HEK293 (cell line): ENCODE measurements around the gene PCDH9.

Experiments used
- ATF2 ChIP-seq: fragments of 450-650 bp; formaldehyde crosslinking; IDR thresholded peaks from 2 replicates; pipeline ENCODE4 v1.5.1; 2016; ENCODE audit warnings: missing biosample characterization, missing genetic modification characterization, low read depth
- BCL11A ChIP-seq: fragments of 450-650 bp; formaldehyde crosslinking; IDR thresholded peaks from 2 replicates; pipeline ENCODE4 v1.5.1; 2016; ENCODE audit warnings: low read depth, missing biosample characterization, missing genetic modification characterization
- CTCF ChIP-seq: fragments of 450-650 bp; formaldehyde crosslinking; IDR thresholded peaks from 2 replicates; pipeline ENCODE4 v1.5.1; 2016; ENCODE audit warnings: missing biosample characterization, missing genetic modification characterization
- ZBTB1 ChIP-seq: fragments of 450-650 bp; formaldehyde crosslinking; IDR thresholded peaks from 2 replicates; pipeline ENCODE4 v1.5.1; 2016; ENCODE audit warnings: missing biosample characterization, missing genetic modification characterization
- ZBTB44 ChIP-seq: fragments of 450-650 bp; IDR thresholded peaks from 2 replicates; pipeline ENCODE4 v1.5.1; 2018; ENCODE audit warnings: missing biosample characterization, mild to moderate bottlenecking, missing genetic modification characterization
- ZBTB48 ChIP-seq: fragments of 450-650 bp; formaldehyde crosslinking; IDR thresholded peaks from 2 replicates; pipeline ENCODE4 v1.5.1; 2016; ENCODE audit warnings: missing biosample characterization, missing genetic modification characterization
- ZNF10 ChIP-seq: fragments of 450-650 bp; formaldehyde crosslinking; IDR thresholded peaks from 2 replicates; pipeline ENCODE4 v1.5.1; 2017; ENCODE audit warnings: missing biosample characterization, missing genetic modification characterization
- ZNF138 ChIP-seq: fragments of 450-650 bp; formaldehyde crosslinking; IDR thresholded peaks from 2 replicates; pipeline ENCODE4 v1.5.1; 2016; ENCODE audit warnings: missing biosample characterization, missing genetic modification characterization, borderline replicate concordance
- ZNF214 ChIP-seq: fragments of 450-650 bp; formaldehyde crosslinking; IDR thresholded peaks from 2 replicates; pipeline ENCODE4 v1.5.1; 2017; ENCODE audit warnings: missing biosample characterization, mild to moderate bottlenecking, missing genetic modification characterization, borderline replicate concordance
- ZNF280D ChIP-seq: fragments of 450-650 bp; formaldehyde crosslinking; IDR thresholded peaks from 2 replicates; pipeline ENCODE4 v1.5.1; 2016; ENCODE audit warnings: missing biosample characterization, missing genetic modification characterization
- ZNF426 ChIP-seq: fragments of 450-650 bp; formaldehyde crosslinking; IDR thresholded peaks from 2 replicates; pipeline ENCODE4 v1.5.1; 2017; ENCODE audit warnings: missing biosample characterization, missing genetic modification characterization, mild to moderate bottlenecking, inconsistent platforms, moderate library complexity
- ZNF692 ChIP-seq: fragments of 450-650 bp; formaldehyde crosslinking; IDR thresholded peaks from 2 replicates; pipeline ENCODE4 v1.5.1; 2016; ENCODE audit warnings: missing biosample characterization, missing genetic modification characterization
- ZNF776 ChIP-seq: fragments of 450-650 bp; formaldehyde crosslinking; IDR thresholded peaks from 2 replicates; pipeline ENCODE4 v1.5.0; 2017; ENCODE audit warnings: missing biosample characterization, missing genetic modification characterization, borderline replicate concordance
- ZNF792 ChIP-seq: fragments of 450-650 bp; formaldehyde crosslinking; IDR thresholded peaks from 2 replicates; pipeline ENCODE4 v1.5.1; 2016; ENCODE audit warnings: missing biosample characterization, missing genetic modification characterization

GRCh38 chr13:67033170-67033569, 197.0 kb downstream of the PCDH9 start:
- TF ChIP-seq ZBTB48 = no peak
- no peak for TF ChIP-seq CTCF (tag by site-specific recombination)
- TF ChIP-seq ZBTB44 (tag by site-specific recombination) = no peak
- no peak for TF ChIP-seq BCL11A
- TF ChIP-seq ZBTB1 = no peak
- no peak for TF ChIP-seq ATF2
- TF ChIP-seq ZNF214 (tag by site-specific recombination) = no peak
- TF ChIP-seq ZNF792 (tag by site-specific recombination) = no peak
- TF ChIP-seq ZNF280D = no peak
- TF ChIP-seq ZNF10 = no peak
- no peak for TF ChIP-seq ZNF776 (tag by site-specific recombination)
- no peak for TF ChIP-seq ZNF692
- no peak for TF ChIP-seq ZNF138 (tag by site-specific recombination)
- no peak for TF ChIP-seq ZNF426 (tag by site-specific recombination)
